Mucosa of descending colon (tissue), 3 donors: ENCODE results near the gene NME3. TPM values are rescaled to one million over a fixed set of nuclear protein-coding genes. Genes with fewer than 3 reads are reported as not detected.

Experiments used
- ATAC-seq: fragments of 200-7000 bp; cut with Tn5 transposase; one replicate; pipeline ENCODE4 v1.9.1; 2020; ENCODE audit warnings: mild to moderate bottlenecking, moderate library complexity
- DNase-seq, 3 donors: peaks; one replicate each; pipeline ENCODE4 v3.0.0-alpha.2; 2020
- H3K36me3 ChIP-seq: fragments of 200-600 bp; one replicate; pipeline ENCODE4 v1.8.0; 2021; ENCODE audit warnings: low read depth, mild to moderate bottlenecking
- H3K4me1 ChIP-seq: fragments of 200-600 bp; one replicate; pipeline ENCODE4 v1.8.0; 2021; ENCODE audit warnings: low read depth, mild to moderate bottlenecking
- H3K4me3 ChIP-seq: fragments of 200-600 bp; one replicate; pipeline ENCODE4 v1.8.0; 2021; ENCODE audit warnings: mild to moderate bottlenecking
- H3K9me3 ChIP-seq: fragments of 200-600 bp; one replicate; pipeline ENCODE4 v1.8.0; 2021; ENCODE audit warnings: mild to moderate bottlenecking
- intact Hi-C, 2 donors: fragments of 100-400 bp; cut with DNase I in 1 of 2; cut with micrococcal nuclease in 1 of 2; formaldehyde crosslinking; loops; one replicate each; pipeline versions ENCODE4 v1.11.0 to v1.11.1; 2022; cut with DNase I, micrococcal nuclease
- microRNA-seq: library from miRNA; unstranded; fragments of <30 nt; microRNA quantifications from one replicate; pipeline ENCODE4, GENCODE V29; 2019
- total RNA-seq, 3 donors: library from RNA; stranded (reverse); fragmentation: NEBNext Ultra II Directional in 2 of 3; extraction: Animal tissue kit (Norgen Biotek cat#: 25700) in 2 of 3; gene quantifications; one replicate each; pipeline versions ENCODE4 v1.2.1 to v1.2.4, GENCODE V29; 2021 to 2023
- TF ChIP-seq, protein P1 (sequence below): fragments of 200-600 bp; IDR thresholded peaks from one replicate; pipeline ENCODE4 v1.8.0; 2022; ENCODE audit warnings: antibody characterized with exemption, mild to moderate bottlenecking
- donor health status: DM: no; HTN: no; CAD: no; lungs with moderate emphysema.
- donor health status: DM: no; HTN: no; CAD: no.
- donor health status: DM: no; HTN: yes; CAD: no.

The NME3 gene
- total RNA-seq, 3 donors from 2014 or later, result 49.1 to 66.0 (median 56.0) TPM

DNA sequence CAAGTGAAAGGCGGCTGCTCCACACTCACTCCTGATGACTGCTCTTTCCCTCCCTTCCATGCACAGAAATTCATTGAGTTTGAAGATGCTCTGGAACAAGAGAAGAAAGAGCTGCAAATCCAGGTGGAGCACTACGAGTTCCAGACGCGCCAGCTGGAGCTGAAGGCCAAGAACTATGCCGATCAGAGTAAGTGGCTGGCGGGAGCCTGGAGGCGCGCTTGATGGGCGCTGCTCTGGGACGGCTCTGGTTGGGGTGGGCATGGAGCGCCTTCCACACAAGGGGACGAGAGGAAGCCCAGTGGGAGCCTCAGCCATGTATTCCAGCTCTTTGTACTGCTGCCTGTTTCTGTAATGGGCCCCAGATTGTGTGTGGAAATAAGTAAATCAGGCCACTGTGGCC lies 46.9 kb downstream of the NME3 start:
- H3K36me3 ChIP-seq, result no peaks in the 10 kb centered on the region
- TF ChIP-seq, protein P1, sequence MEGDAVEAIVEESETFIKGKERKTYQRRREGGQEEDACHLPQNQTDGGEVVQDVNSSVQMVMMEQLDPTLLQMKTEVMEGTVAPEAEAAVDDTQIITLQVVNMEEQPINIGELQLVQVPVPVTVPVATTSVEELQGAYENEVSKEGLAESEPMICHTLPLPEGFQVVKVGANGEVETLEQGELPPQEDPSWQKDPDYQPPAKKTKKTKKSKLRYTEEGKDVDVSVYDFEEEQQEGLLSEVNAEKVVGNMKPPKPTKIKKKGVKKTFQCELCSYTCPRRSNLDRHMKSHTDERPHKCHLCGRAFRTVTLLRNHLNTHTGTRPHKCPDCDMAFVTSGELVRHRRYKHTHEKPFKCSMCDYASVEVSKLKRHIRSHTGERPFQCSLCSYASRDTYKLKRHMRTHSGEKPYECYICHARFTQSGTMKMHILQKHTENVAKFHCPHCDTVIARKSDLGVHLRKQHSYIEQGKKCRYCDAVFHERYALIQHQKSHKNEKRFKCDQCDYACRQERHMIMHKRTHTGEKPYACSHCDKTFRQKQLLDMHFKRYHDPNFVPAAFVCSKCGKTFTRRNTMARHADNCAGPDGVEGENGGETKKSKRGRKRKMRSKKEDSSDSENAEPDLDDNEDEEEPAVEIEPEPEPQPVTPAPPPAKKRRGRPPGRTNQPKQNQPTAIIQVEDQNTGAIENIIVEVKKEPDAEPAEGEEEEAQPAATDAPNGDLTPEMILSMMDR, result no peak
- intact Hi-C loops, result no loop called here
- no peak overlapping the region for H3K4me3 ChIP-seq
- H3K9me3 ChIP-seq, result no peaks in the 10 kb centered on the region
- no peak for ATAC-seq
- no peak for DNase-seq
- H3K4me1 ChIP-seq, result peaks cover 18% of the 10 kb centered on the region

DNA sequence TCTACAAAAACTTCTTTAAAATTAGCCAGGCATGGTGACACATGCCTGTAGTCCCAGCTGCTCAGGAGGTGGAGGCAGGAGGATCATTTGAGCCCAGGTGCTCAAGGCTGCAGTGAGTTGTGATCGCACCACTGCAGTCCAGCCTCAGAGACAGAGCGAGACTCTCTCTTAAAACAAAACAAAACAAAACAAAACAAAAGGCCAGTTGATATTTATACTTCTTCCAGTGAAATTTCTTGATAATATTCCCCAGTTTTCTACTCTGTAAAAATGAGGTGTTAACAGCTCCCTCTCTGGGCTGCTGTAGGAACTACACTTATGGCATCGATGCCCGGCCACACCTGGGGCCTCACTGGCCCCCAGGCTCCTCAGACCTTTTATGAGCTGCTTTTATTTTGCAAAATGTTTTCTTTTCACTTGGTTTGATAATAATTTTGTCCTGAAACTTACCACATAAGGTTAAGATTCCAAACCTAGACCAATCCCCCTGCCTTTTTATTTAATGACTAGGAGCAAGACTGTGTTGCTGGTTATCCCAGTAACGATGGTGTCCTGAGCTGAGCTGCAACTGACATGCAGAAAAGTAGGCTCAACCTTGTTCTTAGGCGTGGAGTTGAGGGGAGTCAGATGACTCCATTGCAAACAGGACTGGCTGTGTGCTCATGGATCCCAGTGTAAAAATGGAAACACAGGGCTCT lies 47.7 kb downstream of the NME3 start:
- H3K4me3 ChIP-seq, result no peak overlapping the region
- no peaks in the 10 kb centered on the region for H3K36me3 ChIP-seq
- ATAC-seq (peak; percentile 58), DNase-seq (peak in 1 of 3 donors; percentile 70)
- peaks cover 18% of the 10 kb centered on the region for H3K4me1 ChIP-seq
- TF ChIP-seq, protein P1, result peak; percentile 60
- no peaks in the 10 kb centered on the region for H3K9me3 ChIP-seq
- intact Hi-C loops, result no loop called here

DNA sequence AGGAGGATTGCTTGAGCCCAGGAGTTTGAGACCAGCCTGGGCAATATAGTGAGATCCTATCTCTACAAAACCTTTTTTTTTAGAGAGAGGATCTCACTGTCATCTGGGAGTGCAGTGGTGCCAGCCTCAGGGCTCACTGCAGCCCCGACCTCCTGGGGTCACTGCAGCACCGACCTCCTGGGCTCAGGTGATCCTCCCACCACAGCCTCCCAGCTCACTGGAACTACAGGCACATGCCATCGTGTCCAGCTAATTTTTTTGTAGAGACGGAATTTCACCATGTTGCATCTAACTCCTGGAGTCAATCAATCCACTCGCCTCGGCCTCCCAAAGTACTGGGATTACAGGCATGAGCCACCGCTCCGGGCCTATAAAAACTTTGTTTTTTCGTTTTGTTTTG lies 50.0 kb downstream of the NME3 start:
- no peak for ATAC-seq
- intact Hi-C loops, result no loop called here
- no peaks in the 10 kb centered on the region for H3K36me3 ChIP-seq
- H3K4me1 ChIP-seq, result peaks cover 18% of the 10 kb centered on the region
- DNase-seq, result no peak
- no peaks in the 10 kb centered on the region for H3K9me3 ChIP-seq
- TF ChIP-seq, protein P1, result no peak
- no peak overlapping the region for H3K4me3 ChIP-seq

Small RNAs within 50 kb of the gene (microRNA-seq; reads per million reads assigned to microRNA genes)
- 0.93 reads per million for gene MIR3177

Other genes starting within 250 kb of the NME3 start
- gene TMEM204, start 237.9 kb downstream of the NME3 start, total RNA-seq, result 10 to 100 TPM in 1 of 3 donors, 1 to 10 TPM in 2; 3.4 to 10.3 (median 5.0) TPM
- 10 to 100 TPM; 16.6 to 22.7 (median 17.1) TPM for gene IFT140, start 159.5 kb downstream of the NME3 start, total RNA-seq
- gene CRAMP1, start 159.2 kb downstream of the NME3 start, total RNA-seq, result 10 to 100 TPM; 15.7 to 27.4 (median 20.6) TPM
- gene JPT2, start 93.3 kb downstream of the NME3 start, total RNA-seq, result 10 to 100 TPM; 44.0 to 58.5 (median 57.3) TPM
- gene MAPK8IP3, start 65.3 kb downstream of the NME3 start, total RNA-seq, result 10 to 100 TPM; 76.2 to 82.5 (median 79.4) TPM
- gene EME2, start 1.3 kb upstream of the NME3 start, total RNA-seq, result 10 to 100 TPM; 18.4 to 43.1 (median 24.7) TPM
- 100 to 1,000 TPM in 1 of 3 donors, 10 to 100 TPM in 2; 89.1 to 107 (median 91.0) TPM for gene MRPS34, start 1.6 kb upstream of the NME3 start, total RNA-seq
- gene SPSB3, start 11.0 kb upstream of the NME3 start, total RNA-seq, result 10 to 100 TPM; 39.7 to 56.5 (median 52.2) TPM
- 10 to 100 TPM; 32.1 to 43.1 (median 39.3) TPM for gene NUBP2, start 11.4 kb upstream of the NME3 start, total RNA-seq
- 1 to 10 TPM in 2 of 3 donors, under 1 TPM in 1; 0.51 to 1.9 (median 1.8) TPM for gene IGFALS, start 22.2 kb upstream of the NME3 start, total RNA-seq
- gene HAGH, start 55.3 kb upstream of the NME3 start, total RNA-seq, result 10 to 100 TPM; 63.4 to 94.8 (median 68.0) TPM
- 10 to 100 TPM; 31.4 to 59.6 (median 54.6) TPM for gene FAHD1, start 55.7 kb upstream of the NME3 start, total RNA-seq
- gene MEIOB, start 100.6 kb upstream of the NME3 start, total RNA-seq, result not detected
- gene HS3ST6, start 146.9 kb upstream of the NME3 start, total RNA-seq, result 1 to 10 TPM; 2.5 to 3.1 (median 2.6) TPM
- 10 to 100 TPM; 34.8 to 46.3 (median 40.5) TPM for gene MSRB1, start 171.7 kb upstream of the NME3 start, total RNA-seq
- not detected for gene RPL3L, start 183.1 kb upstream of the NME3 start, total RNA-seq
- 100 to 1,000 TPM; 204 to 212 (median 210) TPM for gene NDUFB10, start 188.0 kb upstream of the NME3 start, total RNA-seq
- gene RPS2, start 193.3 kb upstream of the NME3 start, total RNA-seq, result 1,000 to 10,000 TPM; 1,284 to 2,138 (median 1,849) TPM
- gene RNF151, start 195.3 kb upstream of the NME3 start, total RNA-seq, result not detected
- gene TBL3, start 200.5 kb upstream of the NME3 start, total RNA-seq, result 10 to 100 TPM; 21.6 to 25.5 (median 24.0) TPM
- gene NOXO1, start 209.9 kb upstream of the NME3 start, total RNA-seq, result 10 to 100 TPM; 12.2 to 39.9 (median 27.1) TPM
- 10 to 100 TPM; 42.1 to 75.5 (median 68.8) TPM for gene GFER, start 212.7 kb upstream of the NME3 start, total RNA-seq
- 1 to 10 TPM; 1.3 to 7.9 (median 1.5) TPM for gene SYNGR3, start 218.4 kb upstream of the NME3 start, total RNA-seq
- gene ZNF598, start 238.3 kb upstream of the NME3 start, total RNA-seq, result 10 to 100 TPM; 41.9 to 45.4 (median 42.4) TPM
- 1 to 10 TPM in 1 of 3 donors, under 1 TPM in 2; 0.32 to 2.1 (median 0.60) TPM for gene NPW, start 248.2 kb upstream of the NME3 start, total RNA-seq